H1 (cell line): ENCODE data around the gene KLC4. TPM values are rescaled to one million over a fixed set of nuclear protein-coding genes. Genes with fewer than 3 reads are reported as not detected.

Experiments used
- BACH1 ChIP-seq: IDR thresholded peaks from 2 replicates; pipeline ENCODE4 v1.6.1; 2012; ENCODE audit warnings: low read length, improper control_type of control experiment
- EGR1 ChIP-seq: IDR thresholded peaks from 2 replicates; pipeline ENCODE4 v1.6.1; 2011; ENCODE audit warnings: low read depth, low read length, borderline replicate concordance
- KDM5A ChIP-seq: fragments of 200-600 bp; IDR thresholded peaks from 2 replicates; pipeline ENCODE4 v1.7.1; 2012; ENCODE audit warnings: mild to moderate bottlenecking, low read length, inconsistent platforms, mixed read lengths
- SIRT6 ChIP-seq: IDR thresholded peaks from one replicate; pipeline ENCODE4 v1.7.1; 2012; ENCODE audit warnings: low read length, inconsistent platforms
- polyA plus RNA-seq, 7 experiments: library from polyadenylated mRNA; depleted of rRNA in 3 of 7; stranded (reverse) in 5 of 7; unstranded in 2 of 7; fragments of >200 nt in 5 of 7; fragments of 200-250 nt in 2 of 7; gene quantifications; 1 replicate in 5 of 7; 2 replicates in 1 of 7; 4 replicates in 1 of 7; pipeline versions ENCODE4 v1.2.1 to v1.2.3, GENCODE V29; 2011 to 2013; ENCODE audit warnings: missing spikeins in 2 of 7, mixed read lengths in 2 of 7
- total RNA-seq: library from RNA; stranded (reverse); fragmentation: NEBNext Ultra II Directional; extraction: Animal tissue kit (Norgen Biotek cat#: 25700); gene quantifications from 2 replicates; pipeline ENCODE4 v1.2.1, GENCODE V29; 2021
- TF ChIP-seq, protein P1 (sequence below): fragments of 300-600 bp; sonication (generic); IDR thresholded peaks from 2 replicates; pipeline ENCODE4 v1.7.1; 2012; ENCODE audit warnings: low read length, moderate library complexity, mild to moderate bottlenecking, inconsistent platforms; ENCODE audit not compliant: insufficient replicate concordance

The KLC4 gene
- total and polyA plus RNA-seq, 2 of the 8 experiments (the other 6 are each of a cell fraction or from before 2014, with no cell fraction given), result 15.7 to 28.5 TPM

GRCh38 chr6:43091020-43091419 is 31.6 kb downstream of the KLC4 start (continued):
- TF ChIP-seq, protein P1, sequence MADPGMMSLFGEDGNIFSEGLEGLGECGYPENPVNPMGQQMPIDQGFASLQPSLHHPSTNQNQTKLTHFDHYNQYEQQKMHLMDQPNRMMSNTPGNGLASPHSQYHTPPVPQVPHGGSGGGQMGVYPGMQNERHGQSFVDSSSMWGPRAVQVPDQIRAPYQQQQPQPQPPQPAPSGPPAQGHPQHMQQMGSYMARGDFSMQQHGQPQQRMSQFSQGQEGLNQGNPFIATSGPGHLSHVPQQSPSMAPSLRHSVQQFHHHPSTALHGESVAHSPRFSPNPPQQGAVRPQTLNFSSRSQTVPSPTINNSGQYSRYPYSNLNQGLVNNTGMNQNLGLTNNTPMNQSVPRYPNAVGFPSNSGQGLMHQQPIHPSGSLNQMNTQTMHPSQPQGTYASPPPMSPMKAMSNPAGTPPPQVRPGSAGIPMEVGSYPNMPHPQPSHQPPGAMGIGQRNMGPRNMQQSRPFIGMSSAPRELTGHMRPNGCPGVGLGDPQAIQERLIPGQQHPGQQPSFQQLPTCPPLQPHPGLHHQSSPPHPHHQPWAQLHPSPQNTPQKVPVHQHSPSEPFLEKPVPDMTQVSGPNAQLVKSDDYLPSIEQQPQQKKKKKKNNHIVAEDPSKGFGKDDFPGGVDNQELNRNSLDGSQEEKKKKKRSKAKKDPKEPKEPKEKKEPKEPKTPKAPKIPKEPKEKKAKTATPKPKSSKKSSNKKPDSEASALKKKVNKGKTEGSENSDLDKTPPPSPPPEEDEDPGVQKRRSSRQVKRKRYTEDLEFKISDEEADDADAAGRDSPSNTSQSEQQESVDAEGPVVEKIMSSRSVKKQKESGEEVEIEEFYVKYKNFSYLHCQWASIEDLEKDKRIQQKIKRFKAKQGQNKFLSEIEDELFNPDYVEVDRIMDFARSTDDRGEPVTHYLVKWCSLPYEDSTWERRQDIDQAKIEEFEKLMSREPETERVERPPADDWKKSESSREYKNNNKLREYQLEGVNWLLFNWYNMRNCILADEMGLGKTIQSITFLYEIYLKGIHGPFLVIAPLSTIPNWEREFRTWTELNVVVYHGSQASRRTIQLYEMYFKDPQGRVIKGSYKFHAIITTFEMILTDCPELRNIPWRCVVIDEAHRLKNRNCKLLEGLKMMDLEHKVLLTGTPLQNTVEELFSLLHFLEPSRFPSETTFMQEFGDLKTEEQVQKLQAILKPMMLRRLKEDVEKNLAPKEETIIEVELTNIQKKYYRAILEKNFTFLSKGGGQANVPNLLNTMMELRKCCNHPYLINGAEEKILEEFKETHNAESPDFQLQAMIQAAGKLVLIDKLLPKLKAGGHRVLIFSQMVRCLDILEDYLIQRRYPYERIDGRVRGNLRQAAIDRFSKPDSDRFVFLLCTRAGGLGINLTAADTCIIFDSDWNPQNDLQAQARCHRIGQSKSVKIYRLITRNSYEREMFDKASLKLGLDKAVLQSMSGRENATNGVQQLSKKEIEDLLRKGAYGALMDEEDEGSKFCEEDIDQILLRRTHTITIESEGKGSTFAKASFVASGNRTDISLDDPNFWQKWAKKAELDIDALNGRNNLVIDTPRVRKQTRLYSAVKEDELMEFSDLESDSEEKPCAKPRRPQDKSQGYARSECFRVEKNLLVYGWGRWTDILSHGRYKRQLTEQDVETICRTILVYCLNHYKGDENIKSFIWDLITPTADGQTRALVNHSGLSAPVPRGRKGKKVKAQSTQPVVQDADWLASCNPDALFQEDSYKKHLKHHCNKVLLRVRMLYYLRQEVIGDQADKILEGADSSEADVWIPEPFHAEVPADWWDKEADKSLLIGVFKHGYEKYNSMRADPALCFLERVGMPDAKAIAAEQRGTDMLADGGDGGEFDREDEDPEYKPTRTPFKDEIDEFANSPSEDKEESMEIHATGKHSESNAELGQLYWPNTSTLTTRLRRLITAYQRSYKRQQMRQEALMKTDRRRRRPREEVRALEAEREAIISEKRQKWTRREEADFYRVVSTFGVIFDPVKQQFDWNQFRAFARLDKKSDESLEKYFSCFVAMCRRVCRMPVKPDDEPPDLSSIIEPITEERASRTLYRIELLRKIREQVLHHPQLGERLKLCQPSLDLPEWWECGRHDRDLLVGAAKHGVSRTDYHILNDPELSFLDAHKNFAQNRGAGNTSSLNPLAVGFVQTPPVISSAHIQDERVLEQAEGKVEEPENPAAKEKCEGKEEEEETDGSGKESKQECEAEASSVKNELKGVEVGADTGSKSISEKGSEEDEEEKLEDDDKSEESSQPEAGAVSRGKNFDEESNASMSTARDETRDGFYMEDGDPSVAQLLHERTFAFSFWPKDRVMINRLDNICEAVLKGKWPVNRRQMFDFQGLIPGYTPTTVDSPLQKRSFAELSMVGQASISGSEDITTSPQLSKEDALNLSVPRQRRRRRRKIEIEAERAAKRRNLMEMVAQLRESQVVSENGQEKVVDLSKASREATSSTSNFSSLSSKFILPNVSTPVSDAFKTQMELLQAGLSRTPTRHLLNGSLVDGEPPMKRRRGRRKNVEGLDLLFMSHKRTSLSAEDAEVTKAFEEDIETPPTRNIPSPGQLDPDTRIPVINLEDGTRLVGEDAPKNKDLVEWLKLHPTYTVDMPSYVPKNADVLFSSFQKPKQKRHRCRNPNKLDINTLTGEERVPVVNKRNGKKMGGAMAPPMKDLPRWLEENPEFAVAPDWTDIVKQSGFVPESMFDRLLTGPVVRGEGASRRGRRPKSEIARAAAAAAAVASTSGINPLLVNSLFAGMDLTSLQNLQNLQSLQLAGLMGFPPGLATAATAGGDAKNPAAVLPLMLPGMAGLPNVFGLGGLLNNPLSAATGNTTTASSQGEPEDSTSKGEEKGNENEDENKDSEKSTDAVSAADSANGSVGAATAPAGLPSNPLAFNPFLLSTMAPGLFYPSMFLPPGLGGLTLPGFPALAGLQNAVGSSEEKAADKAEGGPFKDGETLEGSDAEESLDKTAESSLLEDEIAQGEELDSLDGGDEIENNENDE, result no peak
- TF ChIP-seq EGR1 (no peak), SIRT6 (no peak), BACH1 (no peak), KDM5A (no peak)
- TF ChIP-seq, all 59 proteins: peak for 0
